GDM1 (cell line): ENCODE measurements around the gene NCKAP5L.
"Not testable (repeated sequence)": the region's sequence is repeated elsewhere in the genome, so short reads cannot be mapped to it uniquely, and the experiment has no call there.

Experiments used
- DNase-seq: peaks from one replicate; lab custom pipeline; 2025; lab: John Stamatoyannopoulos, UW

NCKAP5L gene

GRCh38 chr12:49800421-49801140, 27.6 kb downstream of the NCKAP5L start:
- DNase-seq: no peak

- no peak for DNase-seq
Observed at GRCh38 chr12:49798934-49799333, 29.3 kb downstream of the NCKAP5L start.

DNA sequence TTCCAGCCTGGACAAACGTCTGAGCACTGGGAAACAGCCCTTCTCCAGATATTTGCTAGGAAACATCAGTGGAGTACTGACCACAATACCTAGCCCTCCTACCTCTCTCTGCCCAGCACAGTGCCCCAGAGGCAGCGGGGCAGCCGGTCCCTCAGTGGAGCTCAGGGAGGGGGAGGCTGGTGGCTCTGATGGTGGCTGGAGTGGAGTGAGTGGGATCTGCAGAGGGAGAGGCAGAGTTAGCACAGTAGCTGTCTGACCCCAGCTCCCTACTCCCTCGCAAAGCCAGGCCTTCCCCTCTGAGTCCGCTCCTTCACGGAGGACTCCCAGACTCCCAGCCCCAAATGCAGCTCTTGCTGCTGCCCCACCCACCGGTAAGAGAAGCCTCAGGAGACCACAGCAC, 30.0 kb downstream of the NCKAP5L start:
- no peak for DNase-seq

DNA sequence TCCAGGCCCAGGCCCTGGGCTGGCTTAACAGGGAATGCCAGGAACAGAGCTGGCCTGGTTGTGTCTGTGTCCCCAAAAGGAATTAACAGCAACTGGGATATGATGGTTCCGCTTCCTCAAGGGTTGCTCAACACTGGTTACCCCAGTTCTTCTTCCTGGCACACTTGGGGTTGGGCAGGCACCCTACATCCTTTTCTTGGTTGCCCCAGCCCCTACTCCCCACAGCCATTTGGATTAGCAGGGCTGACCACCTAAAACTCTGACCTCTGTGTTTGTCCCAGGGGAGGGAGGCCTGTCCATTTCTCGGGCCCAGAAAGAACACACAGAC, 30.8 kb downstream of the NCKAP5L start:
- no peak for DNase-seq

DNA sequence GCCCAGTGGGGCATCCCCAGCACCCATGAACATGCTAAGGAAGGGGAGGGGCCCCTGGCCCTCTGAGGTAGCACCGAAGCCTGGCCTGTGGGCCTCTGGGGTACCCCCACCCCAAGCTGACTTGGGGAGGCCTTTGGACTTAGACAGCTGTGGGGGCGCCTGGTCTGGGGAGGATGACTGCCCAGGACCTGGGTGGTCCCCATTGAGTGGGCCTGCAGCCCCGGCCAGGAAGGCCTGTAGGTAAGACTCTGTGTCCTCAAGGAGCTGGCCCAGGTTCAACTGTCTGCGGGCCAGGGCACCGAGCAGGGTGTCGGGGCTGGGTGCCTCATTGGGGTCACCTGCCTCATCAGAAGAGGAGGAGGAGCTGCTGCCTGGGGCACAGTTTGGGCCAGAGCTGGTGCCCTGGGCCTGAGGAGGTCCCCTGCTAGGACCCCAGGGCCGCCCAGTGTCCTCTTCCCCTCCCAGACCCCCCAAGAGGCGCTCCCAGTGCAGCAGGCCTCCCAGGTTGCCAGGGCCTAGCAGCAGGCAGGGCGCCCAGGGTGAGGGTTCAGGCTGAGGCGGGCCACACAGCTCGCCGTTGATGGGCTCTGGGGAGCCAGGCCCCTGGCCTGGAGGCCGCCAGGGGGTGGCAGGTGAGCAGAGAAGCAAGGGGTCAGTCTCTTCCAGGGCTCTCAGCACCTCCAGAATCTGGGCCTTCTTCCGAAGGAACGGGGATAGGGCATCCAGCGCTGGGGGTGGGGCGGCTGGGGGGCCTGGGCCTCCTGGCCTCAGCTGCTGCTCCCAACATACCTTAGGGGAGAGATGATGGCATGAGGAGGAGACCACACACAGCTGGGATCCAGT, 31.4 kb downstream of the NCKAP5L start:
- DNase-seq: no peak

GRCh38 chr12:49796155-49796554, 32.1 kb downstream of the NCKAP5L start:
- no peak for DNase-seq

- no peak for DNase-seq
Observed at GRCh38 chr12:49795654-49796105, 32.5 kb downstream of the NCKAP5L start.

DNA sequence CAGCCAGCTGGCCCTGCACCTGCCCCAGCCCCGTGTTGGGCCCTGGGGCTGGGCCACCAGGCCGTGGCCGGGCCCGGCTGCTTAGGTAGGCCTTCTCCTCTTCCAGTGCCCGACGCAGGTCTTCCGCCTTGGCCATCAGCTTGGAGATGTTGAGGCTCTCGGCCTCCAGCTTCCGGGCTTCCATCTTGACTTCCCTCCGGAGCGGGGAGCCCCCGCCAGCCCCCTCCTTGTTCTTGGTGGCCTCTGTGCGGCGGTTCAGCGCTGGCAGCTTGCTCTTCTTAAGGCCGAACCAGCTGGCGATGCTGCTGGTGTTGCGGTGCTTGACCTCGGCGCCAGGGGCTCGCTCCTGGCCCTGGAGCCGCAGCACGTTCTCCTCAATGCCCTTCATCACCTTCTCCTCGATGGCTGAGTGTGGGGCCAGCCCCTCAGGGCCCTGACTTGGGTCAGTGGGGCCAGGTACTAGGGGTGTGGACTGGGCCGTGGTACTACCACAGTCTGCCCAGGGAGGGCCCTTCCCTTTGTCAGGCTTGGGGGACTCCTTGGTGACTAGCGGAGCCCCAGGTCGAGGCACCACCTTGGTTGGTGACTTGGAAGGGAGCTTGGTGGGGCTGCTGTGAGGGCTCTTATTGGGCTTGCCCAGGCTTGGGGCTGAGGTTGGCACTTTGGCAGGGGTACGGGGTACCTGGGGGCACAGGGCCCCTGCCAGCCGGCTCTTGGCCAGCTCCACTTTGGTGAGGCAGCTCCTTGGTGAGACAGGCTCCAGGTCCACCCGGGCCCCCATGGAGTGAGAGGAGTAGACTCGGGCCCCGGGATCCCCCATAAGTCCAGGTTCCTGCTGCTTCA, 33.2 kb downstream of the NCKAP5L start:
- no peak for DNase-seq

DNA sequence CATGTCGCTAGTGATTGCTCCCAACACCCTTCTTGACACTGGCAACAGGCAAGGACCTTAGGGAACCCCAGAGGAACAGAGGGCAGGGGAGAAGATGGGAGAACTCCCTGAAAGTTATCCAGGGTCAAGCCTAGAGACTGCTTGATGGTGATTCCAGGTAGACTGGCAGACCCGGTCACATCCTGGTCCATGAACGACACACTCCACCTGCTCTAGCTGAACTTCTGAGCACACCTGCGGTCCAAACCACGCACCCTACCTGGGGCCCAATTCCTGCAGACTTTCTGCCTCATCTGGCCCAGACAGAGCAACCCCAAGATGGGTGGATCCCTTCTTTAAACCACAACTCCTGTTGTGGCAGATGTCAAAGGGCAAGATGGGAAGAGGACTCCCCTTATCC, 34.2 kb downstream of the NCKAP5L start:
- DNase-seq: no peak

DNA sequence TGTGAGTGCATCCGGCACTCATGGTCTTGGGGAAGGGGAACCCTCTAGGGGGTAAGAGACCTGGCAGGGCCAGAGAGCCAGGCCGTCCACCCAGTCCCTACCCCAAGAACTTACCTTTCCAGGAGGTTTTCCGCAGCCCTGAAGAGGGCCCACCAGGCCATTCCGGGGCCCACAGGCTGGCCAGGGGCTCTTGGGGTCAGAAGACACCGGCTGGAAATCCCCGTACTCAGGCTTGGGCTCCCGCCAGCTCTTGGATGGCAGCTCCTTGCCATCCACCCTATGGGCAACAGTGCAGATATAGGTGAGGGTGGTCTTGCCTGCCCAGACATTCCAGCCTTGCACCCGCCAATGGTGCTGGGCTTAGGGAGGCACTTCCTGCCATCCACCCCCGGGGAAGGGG, 34.6 kb downstream of the NCKAP5L start:
- DNase-seq: no peak

DNA sequence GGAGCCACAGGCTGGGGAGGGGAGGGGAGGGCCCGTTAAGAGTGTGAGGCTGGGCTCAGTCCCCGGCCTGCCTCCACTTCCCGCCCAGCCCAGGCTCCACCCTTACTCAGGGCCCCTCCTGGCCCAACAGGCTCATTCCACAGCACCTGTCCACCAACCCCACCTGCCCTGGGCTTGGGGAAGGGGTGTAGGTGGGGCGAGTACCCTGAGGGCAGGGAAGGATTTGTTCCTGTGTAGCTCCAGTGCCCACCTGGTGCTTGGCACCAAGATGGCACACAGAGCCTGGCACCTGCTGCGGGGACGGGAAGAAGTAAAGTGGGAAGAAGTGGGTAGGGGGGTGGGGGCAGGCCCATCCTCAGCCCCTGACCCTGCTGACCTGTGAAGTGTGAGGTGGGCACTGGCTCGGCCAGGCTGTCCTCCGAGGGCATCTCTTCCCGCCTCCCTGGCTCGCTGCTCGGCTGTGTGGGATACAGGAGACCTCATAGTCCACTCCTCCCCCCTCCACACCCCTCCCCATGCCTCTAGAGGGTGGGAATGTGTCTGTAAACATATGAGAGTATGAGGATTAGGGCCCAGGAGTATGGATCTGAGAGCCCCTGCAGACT, 35.1 kb downstream of the NCKAP5L start:
- no peak for DNase-seq

- DNase-seq: no peak
Observed at GRCh38 chr12:49792181-49792970, 35.8 kb downstream of the NCKAP5L start.

GRCh38 chr12:49791700-49792099, 36.5 kb downstream of the NCKAP5L start:
- no peak for DNase-seq

- DNase-seq: no peak
Observed at GRCh38 chr12:49790741-49791555, 37.3 kb downstream of the NCKAP5L start.

DNA sequence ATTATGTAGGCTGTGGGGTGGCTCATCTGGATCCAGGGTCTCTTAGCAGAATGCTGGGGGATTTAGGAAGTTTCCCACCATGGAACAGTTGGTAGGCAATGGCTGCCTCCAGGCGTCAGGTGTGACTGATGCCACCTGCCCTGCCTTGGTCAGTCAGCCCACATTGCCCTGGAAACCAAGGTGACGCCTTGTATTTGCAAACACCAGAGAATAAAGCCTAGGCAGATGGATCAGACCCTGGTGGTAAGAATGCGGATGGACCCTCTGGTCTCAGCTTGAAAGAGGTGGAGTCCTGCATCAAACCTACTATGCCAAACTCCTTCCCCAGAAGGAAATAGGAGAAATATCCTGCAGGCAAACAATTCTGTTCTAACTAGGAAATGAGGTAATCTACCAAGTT, 38.2 kb downstream of the NCKAP5L start:
- no peak for DNase-seq

DNA sequence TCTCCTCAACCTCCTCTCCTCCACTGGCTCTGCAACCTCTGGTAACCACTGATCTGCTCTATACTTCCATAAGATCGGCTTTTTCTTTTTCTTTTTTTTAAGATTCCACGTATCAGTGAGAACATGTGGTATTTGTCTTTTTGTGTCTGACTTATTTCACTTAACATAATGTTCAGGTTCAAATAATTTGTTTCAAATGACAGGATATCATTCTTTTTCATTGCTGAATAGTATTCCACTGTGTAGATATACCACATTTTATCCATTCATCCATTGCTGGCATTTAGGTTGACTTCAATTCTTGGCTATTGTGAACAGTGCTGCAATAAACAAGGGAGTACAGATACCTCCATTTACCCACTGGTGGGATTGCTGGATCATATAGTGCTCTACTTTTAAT, 40.5 kb downstream of the NCKAP5L start:
- no peak for DNase-seq

GRCh38 chr12:49784756-49785409, 43.3 kb downstream of the NCKAP5L start:
- no peak for DNase-seq

- no peak for DNase-seq
Observed at GRCh38 chr12:49783917-49784676, 44.1 kb downstream of the NCKAP5L start.

GRCh38 chr12:49780914-49781313, 47.3 kb downstream of the NCKAP5L start:
- not testable (repeated sequence) for DNase-seq
